Naive thymus-derived CD8-positive, alpha-beta T cell (primary cell): ENCODE data around the gene NSUN6. TPM values are rescaled to one million over a fixed set of nuclear protein-coding genes. Genes with fewer than 3 reads are reported as not detected.

Experiments used
- ATAC-seq, 2 donors: fragments of 150-1000 bp; cut with Tn5 transposase in 1 of 2; sonication (Bioruptor Pico), chemical (Tn5 transposase) in 1 of 2; 1 replicate in 1 of 2; 2 replicates in 1 of 2; pipeline ENCODE4 v1.10.0; 2021; ENCODE audit warnings: mild to moderate bottlenecking in 2 of 2, moderate library complexity in 2 of 2
- POLR2A ChIA-PET: fragments of 350-600 bp; sonication (Branson Sonifier 250); formaldehyde crosslinking; loops from one replicate; lab custom pipeline; 2021; ENCODE audit warnings: antibody characterized with exemption; lab: Charles Lee
- DNase-seq, 10 donors: peaks; one replicate each; pipeline versions ENCODE4 v3.0.0 to v3.0.0-alpha.2; 2020 to 2022
- H3K27ac Mint-ChIP-seq, 10 donors: one replicate each; pipeline ENCODE4 v1.8.0; 2020 to 2022; ENCODE audit warnings: mild to moderate bottlenecking in 10 of 10, mixed read lengths in 10 of 10, moderate library complexity in 4 of 10, inconsistent platforms in 1 of 10
- H3K27me3 Mint-ChIP-seq, 5 donors: one replicate each; pipeline ENCODE4 v1.8.0; 2021 to 2022; ENCODE audit warnings: mixed read lengths in 5 of 5
- H3K36me3 Mint-ChIP-seq, 3 donors: one replicate each; pipeline ENCODE4 v1.8.0; 2020 to 2022; ENCODE audit warnings: mixed read lengths in 3 of 3, mild to moderate bottlenecking in 2 of 3, inconsistent platforms in 1 of 3
- H3K4me1 Mint-ChIP-seq, 4 donors: one replicate each; pipeline ENCODE4 v1.8.0; 2021 to 2022; ENCODE audit warnings: mixed read lengths in 4 of 4
- H3K4me3 Mint-ChIP-seq, 10 donors: one replicate each; pipeline ENCODE4 v1.8.0; 2020 to 2022; ENCODE audit warnings: mild to moderate bottlenecking in 10 of 10, mixed read lengths in 10 of 10, moderate library complexity in 6 of 10, inconsistent platforms in 1 of 10
- H3K9me3 Mint-ChIP-seq, 9 donors: one replicate each; pipeline ENCODE4 v1.8.0; 2020 to 2022; ENCODE audit warnings: mixed read lengths in 9 of 9, mild to moderate bottlenecking in 3 of 9, inconsistent platforms in 1 of 9, moderate library complexity in 1 of 9
- polyA plus RNA-seq, 3 donors: library from polyadenylated mRNA; unstranded; fragments of 300-500 nt; fragmentation: Illumina TruSeq; gene quantifications; one replicate each; pipeline ENCODE4 v1.2.3, GENCODE V29; 2021
- total RNA-seq, 8 experiments: library from RNA in 2 of 8; stranded (reverse) in 2 of 8; gene quantifications; one replicate each; pipeline ENCODE4 v1.2.3 and lab custom pipeline; 2021 to 2026

Gene NSUN6, protein sequence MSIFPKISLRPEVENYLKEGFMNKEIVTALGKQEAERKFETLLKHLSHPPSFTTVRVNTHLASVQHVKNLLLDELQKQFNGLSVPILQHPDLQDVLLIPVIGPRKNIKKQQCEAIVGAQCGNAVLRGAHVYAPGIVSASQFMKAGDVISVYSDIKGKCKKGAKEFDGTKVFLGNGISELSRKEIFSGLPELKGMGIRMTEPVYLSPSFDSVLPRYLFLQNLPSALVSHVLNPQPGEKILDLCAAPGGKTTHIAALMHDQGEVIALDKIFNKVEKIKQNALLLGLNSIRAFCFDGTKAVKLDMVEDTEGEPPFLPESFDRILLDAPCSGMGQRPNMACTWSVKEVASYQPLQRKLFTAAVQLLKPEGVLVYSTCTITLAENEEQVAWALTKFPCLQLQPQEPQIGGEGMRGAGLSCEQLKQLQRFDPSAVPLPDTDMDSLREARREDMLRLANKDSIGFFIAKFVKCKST
- 10 to 100 TPM; 39.6 to 42.4 TPM for total RNA-seq
- 10 to 100 TPM in 1 of 3 donors, 1 to 10 TPM in 2; 5.3 to 10.8 (median 6.1) TPM for polyA plus RNA-seq
- total RNA-seq (lab: John Stamatoyannopoulos, UW): 21.9 to 63.5 (median 37.6) reads per million in 6 experiments

GRCh38 chr10:18651324-18652007 is at the start of gene NSUN6:
Gene NSUN6, minus strand, starts transcription at chr10:18651587. Its CDS starts 384 bp downstream, at chr10:18651203.
- H3K9me3 Mint-ChIP-seq: no peaks in the 10 kb centered on the region
- peak within 1 kb of the TSS; percentile 95 to 99 (median 97) for H3K4me3 Mint-ChIP-seq
- ATAC-seq (peak; percentile 96 to 97), DNase-seq (peak; percentile 84 to 96 (median 94))
- peaks cover 0 to 2% (median 0%) of the 10 kb centered on the region in 5 donors for H3K27me3 Mint-ChIP-seq
- H3K4me1 Mint-ChIP-seq: peaks cover 9 to 48% (median 44%) of the 10 kb centered on the region in 4 donors
- peaks cover 0 to 31% (median 13%) of the 10 kb centered on the region in 3 donors for H3K36me3 Mint-ChIP-seq
- POLR2A ChIA-PET: interaction anchor here (1.0 to 1.3 kb wide), 2 partner anchors 8 to 24 kb away, joined by 3 to 4 read pairs; partner anchors contain the start of gene ARL5B
- H3K27ac Mint-ChIP-seq: peak within 1 kb of the TSS; percentile 94 to 99 (median 96)

DNA sequence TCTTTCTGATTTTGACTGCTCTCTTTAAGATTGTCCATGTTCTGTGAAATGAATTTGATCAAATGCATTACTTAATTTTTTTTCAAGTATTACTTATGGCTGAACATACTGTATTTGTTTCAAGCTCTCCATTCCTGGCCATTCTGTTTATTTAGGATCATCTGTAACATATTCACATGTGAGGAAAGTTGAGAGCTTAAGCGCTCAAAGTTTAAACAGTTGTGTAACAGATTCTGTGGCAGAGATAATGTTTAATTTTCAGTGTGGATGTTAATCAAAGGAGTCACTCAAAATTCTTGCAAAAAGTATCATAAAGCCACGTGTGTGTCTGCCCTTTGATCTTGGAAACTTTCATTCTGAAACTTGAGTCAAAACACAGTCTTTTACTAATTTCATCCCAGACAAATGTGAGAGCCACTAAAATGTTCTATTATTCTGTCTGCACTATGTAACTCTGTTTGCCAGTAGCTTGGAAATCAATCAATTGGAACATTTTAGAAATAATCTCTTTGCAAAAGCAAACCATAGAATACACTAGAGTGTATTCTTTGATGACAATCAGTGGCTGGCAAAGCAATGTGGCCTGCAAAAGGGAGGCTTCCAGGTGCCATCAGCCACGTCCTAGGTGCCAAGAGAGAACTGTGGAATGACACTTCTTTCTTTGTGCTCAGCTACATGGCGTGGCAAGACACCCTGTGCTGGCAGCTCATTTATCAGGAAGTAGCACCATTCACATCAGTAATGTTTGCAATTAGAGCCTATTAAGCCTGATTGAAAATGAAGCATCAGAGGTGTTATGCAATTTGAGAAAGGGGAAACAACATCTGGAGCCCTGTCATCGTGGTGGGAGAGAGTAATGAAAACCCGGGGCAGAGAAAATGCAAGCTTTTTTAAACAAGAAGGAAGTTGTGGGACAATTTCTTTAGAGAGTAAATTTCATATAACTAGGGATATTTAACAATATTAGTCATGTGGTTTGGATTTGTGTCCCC is 48.8 kb upstream of the NSUN6 start:
- ATAC-seq (no peak), DNase-seq (no peak)
- Mint-ChIP-seq H3K27me3 (peaks cover 0 to 1% (median 0%) of the 10 kb centered on the region in 5 donors), H3K4me1 (peaks cover 0 to 3% (median under 1%) of the 10 kb centered on the region in 4 donors), H3K36me3 (peaks cover 0 to 9% (median 4%) of the 10 kb centered on the region in 3 donors), H3K27ac (peak overlapping the region in 1 of 10 donors; percentile 12), H3K9me3 (peaks cover 0 to 6% (median 0%) of the 10 kb centered on the region in 9 donors), H3K4me3 (no peak overlapping the region)
- POLR2A ChIA-PET: no interaction called here

- Mint-ChIP-seq H3K9me3 (no peaks in the 10 kb centered on the region), H3K4me1 (no peaks in the 10 kb centered on the region), H3K36me3 (no peaks in the 10 kb centered on the region), H3K27me3 (peaks cover 0 to 13% (median 2%) of the 10 kb centered on the region in 5 donors), H3K4me3 (no peak overlapping the region), H3K27ac (no peak overlapping the region)
- POLR2A ChIA-PET: no interaction called here
- no peak for ATAC-seq
- no peak for DNase-seq
Measured at GRCh38 chr10:18690541-18690940, 39.2 kb upstream of the NSUN6 start.

DNA sequence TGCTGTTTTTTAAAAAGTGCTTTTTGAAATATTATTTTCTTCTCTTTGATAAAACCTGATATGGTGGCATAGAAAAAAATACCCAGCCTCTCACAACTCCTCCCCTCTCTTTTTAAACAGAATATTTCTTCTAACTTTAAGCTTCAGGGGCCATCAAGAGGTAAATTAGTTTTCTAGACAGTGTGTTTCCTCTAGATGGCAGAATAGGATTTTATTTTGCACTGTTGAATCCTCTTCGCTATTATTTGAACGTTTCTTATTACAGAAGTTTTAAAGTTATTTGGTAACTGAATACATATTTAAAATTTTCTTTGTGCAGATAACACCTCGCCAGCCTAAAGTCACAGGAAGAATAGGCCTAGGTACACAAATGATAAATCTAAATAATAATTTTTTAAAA is 38.1 kb upstream of the NSUN6 start:
- H3K4me3 Mint-ChIP-seq: no peak overlapping the region
- no peaks in the 10 kb centered on the region for H3K9me3 Mint-ChIP-seq
- no peak overlapping the region for H3K27ac Mint-ChIP-seq
- H3K4me1 Mint-ChIP-seq: peaks cover 0 to 9% (median 4%) of the 10 kb centered on the region in 4 donors
- peaks cover 0 to 13% (median 2%) of the 10 kb centered on the region in 5 donors for H3K27me3 Mint-ChIP-seq
- no peak for ATAC-seq
- no peaks in the 10 kb centered on the region for H3K36me3 Mint-ChIP-seq
- POLR2A ChIA-PET: no interaction called here
- no peak for DNase-seq

DNA sequence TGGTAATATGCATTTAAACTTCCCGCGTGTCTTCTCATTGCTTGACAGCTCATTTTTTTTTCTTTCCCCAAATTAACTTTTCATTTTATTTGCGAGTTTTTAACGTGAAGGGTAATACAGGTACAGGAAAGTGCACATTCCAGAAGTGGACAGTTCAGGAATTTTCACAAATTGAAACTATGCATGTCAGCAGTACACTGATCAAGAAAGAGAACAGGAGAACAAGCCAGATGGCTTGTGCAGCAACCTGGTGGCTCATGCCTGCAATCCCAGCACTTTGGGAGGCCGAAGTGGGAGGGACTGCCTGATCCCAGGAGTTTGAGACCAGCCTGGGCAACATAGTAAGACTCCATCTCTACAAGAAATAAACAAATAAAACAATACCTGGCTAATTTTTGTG is 36.3 kb upstream of the NSUN6 start:
- DNase-seq: no peak
- H3K27ac Mint-ChIP-seq: no peak overlapping the region
- no peak for ATAC-seq
- H3K4me1 Mint-ChIP-seq: peaks cover 0 to 23% (median 6%) of the 10 kb centered on the region in 4 donors
- H3K36me3 Mint-ChIP-seq: peaks cover 0 to 3% (median 0%) of the 10 kb centered on the region in 3 donors
- peaks cover 0 to 9% (median 2%) of the 10 kb centered on the region in 5 donors for H3K27me3 Mint-ChIP-seq
- H3K4me3 Mint-ChIP-seq: no peak overlapping the region
- no peaks in the 10 kb centered on the region for H3K9me3 Mint-ChIP-seq
- POLR2A ChIA-PET: no interaction called here

GRCh38 chr10:18687195-18687594 is 35.8 kb upstream of the NSUN6 start:
- Mint-ChIP-seq H3K4me1 (peaks cover 2 to 28% (median 10%) of the 10 kb centered on the region in 4 donors), H3K27ac (no peak overlapping the region), H3K36me3 (peaks cover 0 to 3% (median 0%) of the 10 kb centered on the region in 3 donors), H3K9me3 (no peaks in the 10 kb centered on the region), H3K27me3 (peaks cover 0 to 9% (median 2%) of the 10 kb centered on the region in 5 donors), H3K4me3 (no peak overlapping the region)
- ATAC-seq: no peak
- POLR2A ChIA-PET: no interaction called here
- no peak for DNase-seq

DNA sequence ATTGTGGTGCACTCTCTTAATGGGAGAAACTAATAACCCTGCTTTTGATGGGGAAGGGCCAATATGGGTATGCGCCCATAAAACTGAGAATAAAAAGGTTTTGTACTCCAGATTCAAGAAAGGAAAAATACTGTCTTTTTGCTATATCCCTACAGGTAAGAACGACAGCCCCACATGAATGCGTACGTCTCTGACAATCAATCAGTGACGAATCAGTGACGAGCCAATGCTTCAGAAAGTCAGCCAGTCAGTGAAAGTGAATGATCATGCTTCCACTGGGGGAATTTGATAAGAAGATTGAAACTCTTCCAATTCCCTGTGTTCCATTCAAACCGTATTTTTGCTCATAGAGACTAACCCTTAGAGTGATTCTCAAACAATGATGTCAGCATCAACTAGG is 34.2 kb upstream of the NSUN6 start:
- Mint-ChIP-seq H3K27me3 (peaks cover 0 to 9% (median 2%) of the 10 kb centered on the region in 5 donors), H3K27ac (no peak overlapping the region), H3K4me1 (peaks cover 2 to 35% (median 12%) of the 10 kb centered on the region in 4 donors), H3K9me3 (no peaks in the 10 kb centered on the region), H3K36me3 (peaks cover 0 to 3% (median 3%) of the 10 kb centered on the region in 3 donors), H3K4me3 (no peak overlapping the region)
- DNase-seq (no peak), ATAC-seq (no peak)
- POLR2A ChIA-PET: no interaction called here

- Mint-ChIP-seq H3K27me3 (peaks cover 0 to 9% (median 2%) of the 10 kb centered on the region in 5 donors), H3K27ac (peak overlapping the region in 1 of 10 donors; percentile 16), H3K9me3 (no peaks in the 10 kb centered on the region), H3K4me1 (peaks cover 2 to 35% (median 12%) of the 10 kb centered on the region in 4 donors), H3K36me3 (peaks cover 0 to 3% (median 3%) of the 10 kb centered on the region in 3 donors), H3K4me3 (no peak overlapping the region)
- DNase-seq: no peak
- POLR2A ChIA-PET: no interaction called here
- ATAC-seq: no peak
Measured at GRCh38 chr10:18684953-18685352, 33.6 kb upstream of the NSUN6 start.

DNA sequence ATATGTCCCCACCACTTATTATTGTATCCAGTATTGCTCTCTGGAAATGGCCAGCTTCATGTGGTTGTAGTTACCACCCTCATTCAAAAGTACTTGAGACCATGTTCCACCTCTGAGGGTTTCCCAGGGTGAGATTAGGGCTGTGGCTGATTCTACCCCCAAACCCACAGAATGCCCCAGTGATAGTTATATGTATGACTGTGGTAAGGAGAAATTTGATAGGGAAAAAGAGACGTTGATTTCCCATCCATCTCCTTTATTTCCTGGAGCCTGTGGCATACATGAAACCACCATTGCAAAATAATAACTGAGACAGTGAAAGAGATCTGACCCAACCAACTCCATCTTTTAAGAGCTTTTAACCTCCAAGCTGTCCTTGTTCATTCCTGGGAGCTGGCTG is 33.0 kb upstream of the NSUN6 start:
- Mint-ChIP-seq H3K27ac (no peak overlapping the region), H3K4me1 (peaks cover 2 to 35% (median 12%) of the 10 kb centered on the region in 4 donors), H3K36me3 (peaks cover 0 to 3% (median 3%) of the 10 kb centered on the region in 3 donors), H3K4me3 (no peak overlapping the region), H3K27me3 (peaks cover 0 to 9% (median 2%) of the 10 kb centered on the region in 5 donors), H3K9me3 (no peaks in the 10 kb centered on the region)
- DNase-seq (no peak), ATAC-seq (no peak)
- POLR2A ChIA-PET: no interaction called here

- Mint-ChIP-seq H3K9me3 (no peaks in the 10 kb centered on the region), H3K27ac (peak overlapping the region in 2 of 10 donors; percentile 68 to 72), H3K4me1 (peaks cover 2 to 35% (median 12%) of the 10 kb centered on the region in 4 donors), H3K27me3 (peaks cover 0 to 5% (median 0%) of the 10 kb centered on the region in 5 donors), H3K36me3 (peaks cover 0 to 3% (median 3%) of the 10 kb centered on the region in 3 donors), H3K4me3 (no peak overlapping the region)
- POLR2A ChIA-PET: no interaction called here
- ATAC-seq: no peak
- DNase-seq: no peak
Measured at GRCh38 chr10:18683427-18683826, 32.0 kb upstream of the NSUN6 start.

GRCh38 chr10:18681971-18682411 is 30.6 kb upstream of the NSUN6 start:
- Mint-ChIP-seq H3K36me3 (peaks cover 0 to 6% (median 3%) of the 10 kb centered on the region in 3 donors), H3K4me1 (peaks cover 2 to 35% (median 12%) of the 10 kb centered on the region in 4 donors)
- POLR2A ChIA-PET: no interaction called here

More at GRCh38 chr10:18681971-18682411, 30.6 kb upstream of the NSUN6 start:
- peak overlapping the region in 3 of 10 donors; percentile 27 to 70 (median 46) for H3K27ac Mint-ChIP-seq
- H3K4me3 Mint-ChIP-seq: no peak overlapping the region
- no peak for DNase-seq
- no peaks in the 10 kb centered on the region for H3K27me3 Mint-ChIP-seq
- no peaks in the 10 kb centered on the region for H3K9me3 Mint-ChIP-seq
- ATAC-seq: no peak
